ENCODE data around the gene ZDHHC13. TPM values are rescaled to one million over a fixed set of nuclear protein-coding genes. Genes with fewer than 3 reads are reported as not detected.
"Not testable (repeated sequence)": the region's sequence is repeated elsewhere in the genome, so short reads cannot be mapped to it uniquely, and the experiment has no call there.

Gene ZDHHC13
- total RNA-seq, 1 donor = 20.3 TPM

DNA sequence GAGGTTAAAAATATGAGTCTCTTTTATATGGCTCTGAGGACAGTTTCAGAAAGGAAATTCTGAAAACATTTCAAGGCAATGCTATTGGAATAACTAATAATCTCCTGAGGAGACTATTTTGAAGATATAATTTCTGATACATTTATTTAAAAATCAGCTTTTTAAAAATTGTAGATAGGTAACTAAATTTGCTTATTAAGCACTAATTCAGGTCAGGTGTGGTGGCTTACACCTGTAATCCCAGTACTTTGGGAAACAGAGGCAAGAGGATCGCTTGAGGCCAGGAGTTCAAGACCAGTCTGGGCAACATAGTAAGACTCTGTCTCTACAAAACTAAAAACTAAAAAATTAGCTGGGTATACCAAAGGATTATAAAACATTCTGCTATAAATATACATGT lies 17.0 kb downstream of the ZDHHC13 start:
- TF ChIP-seq, protein P1, sequence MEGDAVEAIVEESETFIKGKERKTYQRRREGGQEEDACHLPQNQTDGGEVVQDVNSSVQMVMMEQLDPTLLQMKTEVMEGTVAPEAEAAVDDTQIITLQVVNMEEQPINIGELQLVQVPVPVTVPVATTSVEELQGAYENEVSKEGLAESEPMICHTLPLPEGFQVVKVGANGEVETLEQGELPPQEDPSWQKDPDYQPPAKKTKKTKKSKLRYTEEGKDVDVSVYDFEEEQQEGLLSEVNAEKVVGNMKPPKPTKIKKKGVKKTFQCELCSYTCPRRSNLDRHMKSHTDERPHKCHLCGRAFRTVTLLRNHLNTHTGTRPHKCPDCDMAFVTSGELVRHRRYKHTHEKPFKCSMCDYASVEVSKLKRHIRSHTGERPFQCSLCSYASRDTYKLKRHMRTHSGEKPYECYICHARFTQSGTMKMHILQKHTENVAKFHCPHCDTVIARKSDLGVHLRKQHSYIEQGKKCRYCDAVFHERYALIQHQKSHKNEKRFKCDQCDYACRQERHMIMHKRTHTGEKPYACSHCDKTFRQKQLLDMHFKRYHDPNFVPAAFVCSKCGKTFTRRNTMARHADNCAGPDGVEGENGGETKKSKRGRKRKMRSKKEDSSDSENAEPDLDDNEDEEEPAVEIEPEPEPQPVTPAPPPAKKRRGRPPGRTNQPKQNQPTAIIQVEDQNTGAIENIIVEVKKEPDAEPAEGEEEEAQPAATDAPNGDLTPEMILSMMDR (IDR thresholded peaks at IDR 0.05; ENCODE audit: insufficient read depth, low read depth, low read length) = no peak
- H3K4me3 ChIP-seq (ENCODE audit: low read depth, low read length) = no peak overlapping the region
- DNase-seq (ENCODE audit: low read depth) = no peak

DNA sequence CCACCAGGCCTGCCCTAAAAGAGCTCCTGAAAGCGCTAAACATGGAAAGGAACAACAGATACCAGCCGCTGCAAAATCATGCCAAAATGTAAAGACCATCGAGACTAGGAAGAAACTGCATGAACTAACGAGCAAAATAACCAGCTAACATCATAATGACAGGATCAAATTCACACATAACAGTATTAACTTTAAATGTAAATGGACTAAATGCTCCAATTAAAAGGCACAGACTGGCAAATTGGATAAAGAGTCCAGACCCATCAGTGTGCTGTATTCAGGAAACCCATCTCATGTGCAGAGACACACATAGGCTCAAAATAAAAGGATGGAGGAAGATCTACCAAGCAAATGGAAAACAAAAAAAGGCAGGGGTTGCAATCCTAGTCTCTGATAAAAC lies 19.9 kb downstream of the ZDHHC13 start:
- H3K4me3 ChIP-seq (ENCODE audit: low read depth, low read length); DNase-seq (ENCODE audit: low read depth): not testable (repeated sequence)

DNA sequence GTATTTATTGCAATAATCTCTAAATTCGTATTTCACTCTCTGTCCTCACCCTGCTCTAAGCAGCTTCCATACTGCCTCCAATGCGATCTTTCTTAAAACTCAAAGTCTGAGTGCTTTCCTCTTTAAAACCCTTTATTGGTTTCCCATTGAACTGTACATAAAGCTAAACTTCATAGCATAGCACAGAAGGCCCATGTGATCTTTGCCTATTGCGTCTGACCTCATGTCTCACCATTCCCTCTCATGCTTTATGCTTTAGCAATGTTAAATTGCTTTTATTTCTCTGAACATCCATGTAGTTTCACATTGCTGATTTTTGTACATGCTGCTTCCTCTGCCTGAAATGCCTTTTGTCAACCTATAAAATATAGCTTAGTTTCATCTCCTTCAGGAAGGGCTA lies 28.4 kb downstream of the ZDHHC13 start:
- TF ChIP-seq, protein P1 (IDR thresholded peaks at IDR 0.05; ENCODE audit: insufficient read depth, low read depth, low read length) = no peak
- DNase-seq (ENCODE audit: low read depth) = no peak
- no peak overlapping the region for H3K4me3 ChIP-seq (ENCODE audit: low read depth, low read length)

DNA sequence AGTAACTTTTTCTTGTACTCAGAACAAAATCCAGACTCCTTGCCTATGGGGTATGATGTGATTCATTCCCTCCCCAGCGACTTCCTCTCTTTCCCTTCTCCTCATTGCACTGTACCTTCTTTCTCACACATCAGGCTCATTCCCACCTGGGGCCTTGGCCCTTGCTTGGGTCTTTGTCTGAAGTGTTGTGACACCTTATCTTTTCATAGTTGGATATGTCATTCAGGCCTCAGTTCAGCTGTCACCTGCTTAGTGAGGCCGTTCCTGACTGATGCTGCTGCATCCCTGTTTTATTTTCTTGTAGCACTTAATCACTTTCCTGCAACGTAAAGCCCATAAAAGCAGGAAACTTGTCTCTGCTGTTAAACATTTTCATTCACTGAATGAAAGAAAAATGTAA lies 39.9 kb downstream of the ZDHHC13 start:
- H3K4me3 ChIP-seq (ENCODE audit: low read depth, low read length) = no peak overlapping the region
- TF ChIP-seq, protein P1 (IDR thresholded peaks at IDR 0.05; ENCODE audit: insufficient read depth, low read depth, low read length) = no peak
- no peak for DNase-seq (ENCODE audit: low read depth)

DNA sequence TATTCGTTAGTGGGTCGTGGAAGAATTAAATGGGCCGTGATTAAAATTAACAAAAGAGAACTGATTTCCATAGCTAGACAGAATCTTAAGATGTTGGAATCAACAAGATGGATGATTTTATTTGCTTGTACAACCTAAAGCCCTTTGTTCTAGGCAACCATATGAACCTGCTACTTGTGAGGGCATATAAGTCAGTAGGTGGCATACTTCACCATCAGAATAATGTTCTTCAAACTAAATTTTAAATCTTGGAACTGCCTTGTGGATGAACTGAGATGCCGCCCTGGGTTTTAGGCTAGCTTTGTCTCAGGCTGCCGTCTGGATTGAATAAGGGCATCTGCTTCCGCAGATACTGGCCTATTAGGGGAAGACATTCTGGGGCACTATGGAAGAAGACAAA lies 43.9 kb downstream of the ZDHHC13 start:
- TF ChIP-seq, protein P1 (IDR thresholded peaks at IDR 0.05; ENCODE audit: insufficient read depth, low read depth, low read length) = no peak
- no peak for DNase-seq (ENCODE audit: low read depth)
- no peak overlapping the region for H3K4me3 ChIP-seq (ENCODE audit: low read depth, low read length)

DNA sequence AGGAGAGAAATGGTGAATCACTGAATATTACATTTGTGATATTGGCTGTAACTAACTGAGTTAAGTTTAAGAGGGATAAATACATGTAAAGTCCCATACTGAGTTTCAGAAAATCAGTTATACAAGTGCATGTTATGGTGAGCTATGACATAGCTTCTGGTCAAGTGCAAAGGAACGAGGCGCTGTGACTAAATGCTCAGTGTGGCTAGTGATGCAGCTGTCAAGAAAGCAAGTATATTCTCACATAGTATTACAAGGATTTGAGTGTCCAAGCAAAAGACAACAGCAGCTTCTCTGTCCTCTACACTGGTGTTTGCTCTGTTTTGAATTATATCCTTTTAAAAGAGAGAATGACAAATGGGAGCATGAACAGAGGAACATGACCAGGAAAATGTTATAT lies 44.7 kb downstream of the ZDHHC13 start:
- DNase-seq (ENCODE audit: low read depth) = no peak
- TF ChIP-seq, protein P1 (IDR thresholded peaks at IDR 0.05; ENCODE audit: insufficient read depth, low read depth, low read length) = no peak

DNA sequence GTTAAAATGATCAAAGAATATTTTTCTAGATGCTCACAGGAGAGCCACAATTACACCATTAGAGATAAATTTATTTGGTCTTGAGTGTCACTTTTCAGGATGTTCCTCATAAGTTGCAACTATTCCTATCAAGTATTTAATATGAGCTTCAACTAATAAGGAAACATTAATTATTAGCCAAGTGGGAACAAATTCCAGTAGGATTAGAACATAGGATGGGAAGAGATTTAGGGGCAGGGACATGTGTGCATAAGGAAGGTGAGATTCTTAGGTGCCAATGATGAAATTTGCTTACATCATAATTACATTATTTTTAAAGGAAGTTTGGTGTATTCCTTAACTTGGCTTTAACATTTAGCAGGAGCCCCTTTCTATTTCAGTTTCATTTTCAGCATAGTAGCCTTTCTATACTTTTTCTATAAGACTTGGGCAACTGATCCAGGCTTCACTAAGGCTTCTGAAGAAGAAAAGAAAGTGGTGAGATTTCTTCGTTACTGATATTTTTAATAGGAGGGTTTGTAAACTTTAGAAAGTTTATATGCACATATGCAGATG lies 46.1 kb downstream of the ZDHHC13 start:
- TF ChIP-seq, protein P1 (IDR thresholded peaks at IDR 0.05; ENCODE audit: insufficient read depth, low read depth, low read length) = no peak
- H3K4me3 ChIP-seq (ENCODE audit: low read depth, low read length) = no peak overlapping the region
- DNase-seq (ENCODE audit: low read depth) = peak; percentile 6

More for the DNA sequence above, 44.7 kb downstream of the ZDHHC13 start:
- no peak overlapping the region for H3K4me3 ChIP-seq (ENCODE audit: low read depth, low read length)
